DMS114 treated with DMSO at 0.1 percent for 48 hours (cell line): Measurements from ENCODE around the gene SLC39A7.
A peak's percentile ranks its signal among the peaks of the same experiment; 100 is the strongest.
"Not testable (repeated sequence)": the region's sequence is repeated elsewhere in the genome, so short reads cannot be mapped to it uniquely, and the experiment has no call there.

Source experiments
- DNase-seq: peaks from one replicate; lab custom pipeline; 2025; ENCODE audit not compliant: unreplicated experiment; lab: John Stamatoyannopoulos, UW

The SLC39A7 gene

GRCh38 chr6:33226503-33227120, 25.9 kb downstream of the SLC39A7 start:
- not testable (repeated sequence) for DNase-seq

GRCh38 chr6:33235221-33235634, 34.6 kb downstream of the SLC39A7 start:
- no peak for DNase-seq

GRCh38 chr6:33236328-33236727, 35.7 kb downstream of the SLC39A7 start:
- no peak for DNase-seq

- DNase-seq: no peak
These were observed 36.2 kb downstream of the SLC39A7 start for GRCh38 chr6:33236852-33237251.

- DNase-seq: no peak
These were observed 37.1 kb downstream of the SLC39A7 start for GRCh38 chr6:33237741-33238140.

- no peak for DNase-seq
These were observed 41.3 kb downstream of the SLC39A7 start for GRCh38 chr6:33241968-33242367.

GRCh38 chr6:33243476-33243875, 42.8 kb downstream of the SLC39A7 start:
- DNase-seq: no peak

GRCh38 chr6:33247977-33248642, 47.4 kb downstream of the SLC39A7 start:
- peak; percentile 90 for DNase-seq

GRCh38 chr6:33248643-33248931, 47.9 kb downstream of the SLC39A7 start:
- DNase-seq: peak; percentile 70

- peak; percentile 99 for DNase-seq
These were observed 48.5 kb downstream of the SLC39A7 start for GRCh38 chr6:33248932-33249731.

GRCh38 chr6:33249732-33250630, 49.3 kb downstream of the SLC39A7 start:
- peak; percentile 62 for DNase-seq

GRCh38 chr6:33250731-33251130, 50.1 kb downstream of the SLC39A7 start:
- DNase-seq: no peak

- DNase-seq: no peak
These were observed 50.8 kb downstream of the SLC39A7 start for GRCh38 chr6:33251395-33252012.

- DNase-seq: no peak
These were observed 52.1 kb downstream of the SLC39A7 start for GRCh38 chr6:33252759-33253158.
